PC-3 (cell line): ENCODE results near the gene HYAL2. TPM values are rescaled to one million over a fixed set of nuclear protein-coding genes. Genes with fewer than 3 reads are reported as not detected.
"Not testable (repeated sequence)": the region's sequence is repeated elsewhere in the genome, so short reads cannot be mapped to it uniquely, and the experiment has no call there.

ENCODE experiments used
- ATAC-seq: fragments of 200-7000 bp; cut with Tn5 transposase; 2 replicates; pipeline ENCODE4 v1.9.1; 2020; ENCODE audit warnings: mild to moderate bottlenecking, moderate library complexity
- BruUV-seq: library from RNA; stranded (reverse); fragments of 400-500 nt; replicated peaks from 2 replicates; lab custom pipeline; 2021; lab: Mats Ljungman, UMichigan
- CTCF ChIA-PET: fragments of 300-600 bp; sonication (Branson Sonifier 250); formaldehyde crosslinking; loops from one replicate; lab custom pipeline; 2022; ENCODE audit warnings: antibody characterized with exemption; lab: Charles Lee
- POLR2A ChIA-PET: fragments of 300-600 bp; sonication (Branson Sonifier 250); formaldehyde crosslinking; loops from one replicate; lab custom pipeline; 2022; ENCODE audit warnings: antibody characterized with exemption; ENCODE audit not compliant: unreplicated experiment; lab: Charles Lee
- DNase-seq: peaks from one replicate; pipeline ENCODE4 v3.0.0-alpha.2; 2015
- H2AFZ ChIP-seq: fragments of 300-600 bp; sonication (generic); 2 replicates; pipeline ENCODE4 v1.6.0; 2016; ENCODE audit warnings: antibody characterized with exemption, low read length
- H3F3A ChIP-seq: fragments of 300-600 bp; sonication (generic); one replicate; pipeline ENCODE4 v1.6.0; 2017; ENCODE audit warnings: antibody characterized with exemption, low read length, control low read depth, mild to moderate bottlenecking; ENCODE audit not compliant: unreplicated experiment
- H3K27ac ChIP-seq: fragments of 300-600 bp; sonication (generic); 2 replicates; pipeline ENCODE4 v1.5.1; 2016; ENCODE audit warnings: mild to moderate bottlenecking, low read length
- H3K27me3 ChIP-seq: fragments of 300-600 bp; sonication (generic); 2 replicates; pipeline ENCODE4 v1.6.1; 2016; ENCODE audit warnings: low read length, mixed read lengths
- H3K36me3 ChIP-seq: fragments of 300-600 bp; sonication (generic); 2 replicates; pipeline ENCODE4 v1.6.1; 2016; ENCODE audit warnings: low read depth, mixed run types, low read length, mixed read lengths
- H3K4me1 ChIP-seq: fragments of 300-600 bp; sonication (generic); 2 replicates; pipeline ENCODE4 v1.5.1; 2016; ENCODE audit warnings: low read length; ENCODE audit not compliant: insufficient read depth
- H3K4me2 ChIP-seq: fragments of 300-600 bp; sonication (generic); 2 replicates; pipeline ENCODE4 v1.6.0; 2016; ENCODE audit warnings: low read length
- H3K4me3 ChIP-seq: fragments of 300-600 bp; sonication (generic); 2 replicates; pipeline ENCODE4 v1.5.1; 2016; ENCODE audit warnings: mild to moderate bottlenecking, low read length, mixed read lengths
- H3K79me2 ChIP-seq: fragments of 300-600 bp; sonication (generic); 2 replicates; pipeline ENCODE4 v1.6.1; 2017; ENCODE audit warnings: low read length, mixed read lengths
- H3K9ac ChIP-seq: fragments of 300-600 bp; sonication (generic); 2 replicates; pipeline ENCODE4 v1.6.0; 2016; ENCODE audit warnings: mild to moderate bottlenecking, low read length
- H3K9me2 ChIP-seq: fragments of 300-600 bp; sonication (generic); replicated peaks from 2 replicates; pipeline ENCODE4 v1.6.1; 2016; ENCODE audit warnings: mixed run types, low read length, mixed read lengths
- H3K9me3 ChIP-seq: fragments of 300-600 bp; sonication (generic); 2 replicates; pipeline ENCODE4 v1.6.1; 2016; ENCODE audit warnings: low read length, mixed read lengths
- H4K20me1 ChIP-seq: fragments of 300-600 bp; sonication (generic); 2 replicates; pipeline ENCODE4 v1.6.1; 2016; ENCODE audit warnings: low read length, mixed read lengths
- CTCF ChIP-seq: fragments of 300-600 bp; sonication (generic); conservative IDR thresholded peaks from 2 replicates; pipeline ENCODE4 v1.5.1; 2017; ENCODE audit warnings: antibody characterized with exemption, low read depth, mild to moderate bottlenecking, low read length
- EZH2 ChIP-seq: fragments of 300-600 bp; sonication (generic); IDR thresholded peaks from one replicate; pipeline ENCODE4 v1.6.1; 2017; ENCODE audit warnings: antibody characterized with exemption, mild to moderate bottlenecking, low read length; ENCODE audit not compliant: unreplicated experiment
- EZH2phosphoT487 ChIP-seq: fragments of 300-600 bp; sonication (generic); IDR thresholded peaks from 2 replicates; pipeline ENCODE4 v1.6.1; 2018; ENCODE audit warnings: mild to moderate bottlenecking, antibody characterized with exemption, low read length, borderline replicate concordance
- intact Hi-C: fragments of 100-400 bp; cut with micrococcal nuclease; formaldehyde crosslinking; loops from 2 replicates; pipeline ENCODE4 v1.9.0; 2023
- total RNA-seq: library from RNA; depleted of rRNA; stranded (reverse); fragments of >200 nt; gene quantifications from 2 replicates; pipeline ENCODE4 v1.2.3, GENCODE V29; 2014

The HYAL2 gene
- total RNA-seq, 1 experiment from 2014 or later, result 97.8 TPM

GRCh38 chr3:50273689-50274065, 48.9 kb downstream of the HYAL2 start:
- CTCF ChIA-PET, result no interaction called here
- H4K20me1 ChIP-seq, result no peaks in the 10 kb centered on the region
- H3K79me2 ChIP-seq, result 0 out of 2 replicates have a peak, but pooled peaks cover 3% of the 10 kb centered on the region
- H3K27me3 ChIP-seq, result no peaks in the 10 kb centered on the region
- intact Hi-C loops, result loop anchor here (1.0 kb wide), 4 partner anchors 13 to 81 kb away; no protein-coding TSS in a partner anchor
- TF ChIP-seq EZH2phosphoT487 (no peak), CTCF (no peak), EZH2 (no peak)
- no peak for DNase-seq
- no peak overlapping the region for H2AFZ ChIP-seq
- POLR2A ChIA-PET, result no interaction called here
- no peaks in the 10 kb centered on the region for H3K36me3 ChIP-seq
- H3K9me2 ChIP-seq, result no peaks in the 10 kb centered on the region
- no peak overlapping the region for H3K4me2 ChIP-seq
- no peaks in the 10 kb centered on the region for H3K9me3 ChIP-seq
- H3K9ac ChIP-seq, result no peak overlapping the region
- BruUV-seq, result no TSS peak
- no peak overlapping the region for H3K4me3 ChIP-seq
- no peaks in the 10 kb centered on the region for H3F3A ChIP-seq
- peaks cover 33% of the 10 kb centered on the region for H3K4me1 ChIP-seq
- H3K27ac ChIP-seq, result no peak overlapping the region
- no peak for ATAC-seq

GRCh38 chr3:50272911-50273688, 49.4 kb downstream of the HYAL2 start:
- no peaks in the 10 kb centered on the region for H3K9me2 ChIP-seq
- intact Hi-C loops, result loop anchor here (1.0 kb wide), 3 partner anchors 13 to 81 kb away; no protein-coding TSS in a partner anchor
- H4K20me1 ChIP-seq, result no peaks in the 10 kb centered on the region
- TF ChIP-seq EZH2 (no peak), CTCF (peak; percentile 96), EZH2phosphoT487 (no peak)
- peak overlapping the region; percentile 59 for H3K4me3 ChIP-seq
- ChIA-PET CTCF (no interaction called here), POLR2A (no interaction called here)
- H3K27me3 ChIP-seq, result no peaks in the 10 kb centered on the region
- peaks cover 38% of the 10 kb centered on the region for H3K4me1 ChIP-seq
- H3K4me2 ChIP-seq, result peak overlapping the region; percentile 86
- no peaks in the 10 kb centered on the region for H3K9me3 ChIP-seq
- H3F3A ChIP-seq, result no peaks in the 10 kb centered on the region
- H3K79me2 ChIP-seq, result 0 out of 2 replicates have a peak, but pooled peaks cover 3% of the 10 kb centered on the region
- no peak overlapping the region for H3K27ac ChIP-seq
- peak overlapping the region; percentile 61 for H2AFZ ChIP-seq
- H3K9ac ChIP-seq, result no peak overlapping the region
- ATAC-seq (peak; percentile 42), DNase-seq (peak; percentile 92)
- H3K36me3 ChIP-seq, result no peaks in the 10 kb centered on the region
- no TSS peak for BruUV-seq

- H3K27me3 ChIP-seq, DNase-seq, H4K20me1 ChIP-seq, H3K9ac ChIP-seq, H3K36me3 ChIP-seq, CTCF ChIA-PET, ATAC-seq, H3K9me3 ChIP-seq, intact Hi-C loops, POLR2A ChIA-PET, H3K27ac ChIP-seq, BruUV-seq, H3K79me2 ChIP-seq, H3K4me3 ChIP-seq, H3F3A ChIP-seq, H3K9me2 ChIP-seq, H2AFZ ChIP-seq: not testable (repeated sequence)
- Histone ChIP-seq H3K4me2 (peak overlapping the region; percentile 86), H3K4me1 (peaks cover 40% of the 10 kb centered on the region)
These were observed 50.0 kb downstream of the HYAL2 start for GRCh38 chr3:50272538-50272910.
